ENCODE data around the gene HES2. TPM values are rescaled to one million over a fixed set of nuclear protein-coding genes. Genes with fewer than 3 reads are reported as not detected.
"Not testable (repeated sequence)": the region's sequence is repeated elsewhere in the genome, so short reads cannot be mapped to it uniquely, and the experiment has no call there.

Gene HES2
- total and polyA plus RNA-seq, 2 experiments from 2014 or later = not detected

DNA sequence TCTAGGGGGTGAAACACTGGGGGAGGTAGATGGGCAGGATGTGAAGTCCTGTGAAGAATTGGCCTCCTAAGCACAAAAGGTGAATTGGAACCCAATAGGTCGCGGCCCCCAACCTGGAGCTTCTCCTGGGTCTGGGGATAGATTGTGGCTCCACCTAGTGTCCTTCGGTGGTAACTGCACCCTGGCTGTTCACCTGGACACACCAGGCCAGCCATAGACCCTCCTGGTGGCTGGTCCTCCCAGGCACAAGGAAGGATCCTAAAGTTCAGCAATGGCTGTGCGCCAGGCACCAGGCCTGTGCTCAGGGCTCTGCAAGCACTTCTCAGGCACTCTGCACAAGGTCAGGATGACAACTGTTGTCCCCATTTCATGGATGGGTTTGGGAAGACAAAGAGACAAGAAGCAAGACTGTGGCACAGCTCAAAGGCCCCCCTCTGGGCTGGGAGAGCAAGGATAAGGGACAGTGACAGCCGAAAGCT, 18.4 kb upstream of the HES2 start:
- Histone ChIP-seq H3K4me3 (no peak overlapping the region), H3K27ac (no peak overlapping the region), H3K36me3 (no peaks in the 10 kb centered on the region), H3K27me3 (peaks cover 40% of the 10 kb centered on the region), H3K4me1 (ENCODE audit: low read depth) (no peaks in the 10 kb centered on the region), H3K9me3 (ENCODE audit: low read depth) (no peaks in the 10 kb centered on the region)
- DNase-seq (ENCODE audit: low read depth in 1 of 2, low spot score in 1 of 2) = peak; percentile 59 to 80
- peak; percentile 91 for TF ChIP-seq CTCF (IDR thresholded peaks at IDR 0.05; ENCODE audit: low read depth, low read length)

- peaks cover 40% of the 10 kb centered on the region for H3K27me3 ChIP-seq
- H3K27ac ChIP-seq; H3K36me3 ChIP-seq; DNase-seq (ENCODE audit: low read depth in 1 of 2, low spot score in 1 of 2); H3K9me3 ChIP-seq (ENCODE audit: low read depth); H3K4me1 ChIP-seq (ENCODE audit: low read depth); H3K4me3 ChIP-seq: not testable (repeated sequence)
- peak; percentile 7 for TF ChIP-seq CTCF (IDR thresholded peaks at IDR 0.05; ENCODE audit: low read depth, low read length)
Measured at GRCh38 chr1:6437012-6437700, 17.4 kb upstream of the HES2 start.

GRCh38 chr1:6436277-6436676, 16.6 kb upstream of the HES2 start:
- not testable (repeated sequence) for H3K4me1 ChIP-seq (ENCODE audit: low read depth); H3K9me3 ChIP-seq (ENCODE audit: low read depth); H3K27ac ChIP-seq; DNase-seq (ENCODE audit: low read depth in 1 of 2, low spot score in 1 of 2); H3K36me3 ChIP-seq; H3K4me3 ChIP-seq
- peaks cover 34% of the 10 kb centered on the region for H3K27me3 ChIP-seq

DNA sequence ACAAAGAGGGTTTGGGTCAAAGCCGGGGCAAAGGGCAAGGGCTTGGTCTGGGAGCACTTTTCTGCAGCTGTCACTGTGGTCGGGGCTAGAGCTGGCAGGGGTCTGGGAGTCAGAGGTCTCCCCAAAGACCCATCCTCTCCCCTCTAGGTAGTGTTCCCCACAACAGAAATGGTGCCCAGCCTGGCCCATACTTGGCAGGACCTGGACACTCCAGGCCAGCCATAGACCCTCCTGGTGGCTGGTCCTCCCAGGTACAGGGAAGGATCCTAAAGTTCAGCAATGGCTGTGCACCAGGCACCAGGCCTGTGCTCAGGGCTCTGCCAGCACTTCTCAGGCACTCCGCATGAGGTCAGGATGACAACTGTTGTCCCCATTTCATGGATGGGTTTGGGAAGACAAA, 15.8 kb upstream of the HES2 start:
- Histone ChIP-seq H3K27ac (no peak overlapping the region), H3K27me3 (peaks cover 29% of the 10 kb centered on the region), H3K4me3 (no peak overlapping the region), H3K36me3 (no peaks in the 10 kb centered on the region), H3K4me1 (ENCODE audit: low read depth) (no peaks in the 10 kb centered on the region), H3K9me3 (ENCODE audit: low read depth) (no peaks in the 10 kb centered on the region)
- no peak for DNase-seq (ENCODE audit: low read depth in 1 of 2, low spot score in 1 of 2)
- no peak for TF ChIP-seq CTCF (IDR thresholded peaks at IDR 0.05; ENCODE audit: low read depth, low read length)

GRCh38 chr1:6435129-6435528, 15.4 kb upstream of the HES2 start:
- H3K9me3 ChIP-seq (ENCODE audit: low read depth) = no peaks in the 10 kb centered on the region
- H3K27ac ChIP-seq = no peak overlapping the region

More at GRCh38 chr1:6435129-6435528, 15.4 kb upstream of the HES2 start:
- DNase-seq (ENCODE audit: low read depth in 1 of 2, low spot score in 1 of 2) = no peak
- Histone ChIP-seq H3K4me1 (ENCODE audit: low read depth) (no peaks in the 10 kb centered on the region), H3K4me3 (no peak overlapping the region), H3K36me3 (no peaks in the 10 kb centered on the region), H3K27me3 (peaks cover 26% of the 10 kb centered on the region)
- no peak for TF ChIP-seq CTCF (IDR thresholded peaks at IDR 0.05; ENCODE audit: low read depth, low read length)
